SK-N-SH (cell line): ENCODE measurements around the gene MAGI3. TPM values are rescaled to one million over a fixed set of nuclear protein-coding genes. Genes with fewer than 3 reads are reported as not detected.
"Not testable (repeated sequence)": the region's sequence is repeated elsewhere in the genome, so short reads cannot be mapped to it uniquely, and the experiment has no call there.

Experiments
- CTCF ChIA-PET: fragments of 300-600, 350-600 bp; formaldehyde crosslinking; extraction: SDS; loops from one replicate; lab custom pipeline; 2021; lab: Yijun Ruan, JAX
- POLR2A ChIA-PET: fragments of 350-600 bp; sonication (Branson Sonifier 250); formaldehyde crosslinking; extraction: SDS; loops from one replicate; lab custom pipeline; 2020; ENCODE audit warnings: antibody characterized with exemption, inconsistent platforms; lab: Yijun Ruan, JAX
- DNase-seq: peaks from one replicate; pipeline ENCODE4 v3.0.0; 2012
- H2AFZ ChIP-seq: fragments of 200-600 bp; sonication (generic); 2 replicates; pipeline ENCODE4 v1.8.1; 2016; ENCODE audit warnings: antibody characterized with exemption, mild to moderate bottlenecking, low read depth
- H3F3A ChIP-seq: fragments of 200-600 bp; sonication (generic); replicated peaks from 2 replicates; pipeline ENCODE3; 2016; ENCODE audit warnings: antibody characterized with exemption, mild to moderate bottlenecking; ENCODE audit not compliant: insufficient read depth
- H3K27ac ChIP-seq, 2 experiments: fragments of 200-500 bp in 1 of 2; fragments of 200-600 bp in 1 of 2; sonication (Bioruptor generic) in 1 of 2; sonication (generic), shearing (Covaris generic) in 1 of 2; 2 replicates each; pipeline versions ENCODE4 v1.5.1 to v1.6.1; 2014 to 2016; ENCODE audit warnings: low read depth in 2 of 2, inconsistent platforms in 1 of 2, low read length in 1 of 2, mild to moderate bottlenecking in 1 of 2, mixed read lengths in 1 of 2
- H3K27me3 ChIP-seq: fragments of 200-600 bp; sonication (generic), shearing (Covaris generic); 2 replicates; pipeline ENCODE4 v1.6.1; 2016; ENCODE audit warnings: mixed run types; ENCODE audit not compliant: insufficient read depth
- H3K36me3 ChIP-seq, 2 experiments: fragments of 200-500 bp in 1 of 2; fragments of 200-600 bp in 1 of 2; sonication (Bioruptor generic) in 1 of 2; sonication (generic) in 1 of 2; replicated peaks in 1 of 2; 2 replicates each; pipeline versions ENCODE3 to v1.5.1; 2014 to 2016; ENCODE audit warnings: low read length in 1 of 2, mild to moderate bottlenecking in 1 of 2; ENCODE audit not compliant: insufficient read depth in 2 of 2, control insufficient read depth in 1 of 2
- H3K4me1 ChIP-seq, 2 experiments: fragments of 200-500 bp in 1 of 2; fragments of 200-600 bp in 1 of 2; sonication (Bioruptor generic) in 1 of 2; sonication (generic), shearing (Covaris generic) in 1 of 2; 2 replicates each; pipeline versions ENCODE4 v1.5.1 to v1.6.1; 2014 to 2016; ENCODE audit warnings: low read depth in 1 of 2, low read length in 1 of 2, mixed run types in 1 of 2; ENCODE audit not compliant: insufficient read depth in 2 of 2, control insufficient read depth in 1 of 2
- H3K4me2 ChIP-seq: fragments of 200-600 bp; sonication (generic), shearing (Covaris generic); 2 replicates; pipeline ENCODE4 v1.6.1; 2017; ENCODE audit warnings: mixed run types
- H3K4me3 ChIP-seq, 2 experiments: fragments of 200-500 bp in 1 of 2; fragments of 200-600 bp in 1 of 2; sonication (Bioruptor generic) in 1 of 2; sonication (generic), shearing (Covaris generic) in 1 of 2; 2 replicates each; pipeline versions ENCODE4 v1.5.1 to v1.8.1; 2014 to 2016; ENCODE audit warnings: low read depth in 2 of 2, inconsistent platforms in 1 of 2, low read length in 1 of 2, mild to moderate bottlenecking in 1 of 2, mixed read lengths in 1 of 2, moderate library complexity in 1 of 2
- H3K79me2 ChIP-seq: fragments of 200-600 bp; sonication (generic); 2 replicates; pipeline ENCODE4 v1.8.1; 2017; ENCODE audit warnings: mild to moderate bottlenecking; ENCODE audit not compliant: insufficient read depth
- H3K9ac ChIP-seq: fragments of 200-600 bp; sonication (generic); 2 replicates; pipeline ENCODE4 v1.6.1; 2017; ENCODE audit warnings: mixed run types
- H3K9me2 ChIP-seq: fragments of 200-600 bp; sonication (generic); 2 replicates; pipeline ENCODE4 v1.6.1; 2017; ENCODE audit warnings: mixed run types
- H3K9me3 ChIP-seq: fragments of 200-600 bp; sonication (generic); 2 replicates; pipeline ENCODE4 v1.6.1; 2017; ENCODE audit warnings: mixed run types, mild to moderate bottlenecking, moderate library complexity
- H4K20me1 ChIP-seq: fragments of 200-600 bp; sonication (generic); 2 replicates; pipeline ENCODE4 v1.6.1; 2017; ENCODE audit warnings: mild to moderate bottlenecking, mixed run types; ENCODE audit not compliant: insufficient read depth
- CHD2 ChIP-seq: fragments of 150-350 bp; IDR thresholded peaks from 2 replicates; pipeline ENCODE4 v1.6.1; 2018; ENCODE audit warnings: low read length; ENCODE audit not compliant: partially characterized antibody
- CTCF ChIP-seq: fragments of 200-600 bp; sonication (generic); IDR thresholded peaks from 2 replicates; pipeline ENCODE4 v1.6.1; 2017; ENCODE audit warnings: antibody characterized with exemption, mild to moderate bottlenecking, moderate library complexity
- ELF1 ChIP-seq: IDR thresholded peaks from 2 replicates; pipeline ENCODE4 v1.4.0; 2012
- EP300 ChIP-seq, 2 experiments: IDR thresholded peaks; 2 replicates each; pipeline versions ENCODE4 v1.4.0 to v1.6.1; 2012; ENCODE audit warnings: borderline replicate concordance in 1 of 2, low read depth in 1 of 2, low read length in 1 of 2
- FOXM1 ChIP-seq: IDR thresholded peaks from 2 replicates; pipeline ENCODE4 v1.4.0; 2012; ENCODE audit warnings: low read depth, mild to moderate bottlenecking
- GATA2 ChIP-seq: sonication (generic); formaldehyde crosslinking; IDR thresholded peaks from 2 replicates; pipeline ENCODE4 v1.5.0; 2020; ENCODE audit warnings: mild to moderate bottlenecking, missing genetic modification reagents
- IRF3 ChIP-seq: fragments of 150-350 bp; IDR thresholded peaks from 2 replicates; pipeline ENCODE4 v1.6.1; 2016; ENCODE audit warnings: mild to moderate bottlenecking, low read depth, low read length
- MEF2A ChIP-seq: IDR thresholded peaks from 2 replicates; pipeline ENCODE4 v1.4.0; 2012; ENCODE audit warnings: low read depth, borderline replicate concordance
- NFIC ChIP-seq: IDR thresholded peaks from 2 replicates; pipeline ENCODE4 v1.4.0; 2012; ENCODE audit warnings: borderline replicate concordance
- NRF1 ChIP-seq: IDR thresholded peaks from 2 replicates; pipeline ENCODE4 v1.6.1; 2012; ENCODE audit warnings: low read depth, mild to moderate bottlenecking, low read length
- RCOR1 ChIP-seq: fragments of 150-350 bp; IDR thresholded peaks from 2 replicates; pipeline ENCODE4 v1.6.1; 2017; ENCODE audit warnings: antibody characterized with exemption, low read length
- REST ChIP-seq: IDR thresholded peaks from 2 replicates; pipeline ENCODE4 v1.6.1; 2012; ENCODE audit warnings: mild to moderate bottlenecking, low read depth, low read length, moderate library complexity
- SMC3 ChIP-seq: IDR thresholded peaks from 2 replicates; pipeline ENCODE4 v1.6.1; 2012; ENCODE audit warnings: low read depth, low read length, improper control_type of control experiment
- TAF1 ChIP-seq: IDR thresholded peaks from 2 replicates; pipeline ENCODE4 v1.6.1; 2012; ENCODE audit warnings: low read depth, mild to moderate bottlenecking, low read length, moderate library complexity, borderline replicate concordance
- TCF12 ChIP-seq: IDR thresholded peaks from 2 replicates; pipeline ENCODE4 v1.4.0; 2012
- USF1 ChIP-seq: IDR thresholded peaks from 2 replicates; pipeline ENCODE4 v1.4.0; 2012; ENCODE audit warnings: low read depth, borderline replicate concordance
- USF2 ChIP-seq: fragments of 150-350 bp; IDR thresholded peaks from 2 replicates; pipeline ENCODE4 v1.6.1; 2017; ENCODE audit warnings: antibody characterized with exemption, low read length, low read depth, borderline replicate concordance
- WGBS: methylation state at CpG from one replicate; pipeline ENCODE4 v1.1.6; 2017; ENCODE audit warnings: low lambda C conversion rate; 5-methylcytosine and 5-hydroxymethylcytosine counted together
- polyA plus RNA-seq, 3 experiments: library from polyadenylated mRNA; depleted of rRNA; stranded (reverse); fragments of >200 nt; gene quantifications; 2 replicates each; pipeline ENCODE4 v1.2.3, GENCODE V29; 2012

The MAGI3 gene
- polyA plus RNA-seq, 1 of the 3 experiments (the other 2 are of a cell fraction), result 2.9 TPM

GRCh38 chr1:113409363-113409762 lies 19.0 kb downstream of the MAGI3 start:
- ChIA-PET CTCF (no interaction called here), POLR2A (no interaction called here)
- H3K9me3 ChIP-seq, result no peaks in the 10 kb centered on the region
- H3K27ac ChIP-seq, result no peak overlapping the region
- TF ChIP-seq MEF2A, result no peak
- TF ChIP-seq EP300 (IDR thresholded peaks at IDR 0.05; ENCODE audit: borderline replicate concordance in 1 of 2, low read depth in 1 of 2, low read length in 1 of 2), result no peak
- no peak for TF ChIP-seq NFIC
- TF ChIP-seq IRF3, result no peak
- no peak for TF ChIP-seq TAF1
- no peak for TF ChIP-seq USF2
- TF ChIP-seq SMC3, result no peak
- TF ChIP-seq TCF12, result no peak
- no peak for TF ChIP-seq CTCF
- no peak for TF ChIP-seq ELF1
- no peak for TF ChIP-seq GATA2 (CRISPR knock-in tag)
- TF ChIP-seq CHD2, result no peak
- TF ChIP-seq NRF1, result no peak
- no peak for TF ChIP-seq RCOR1
- TF ChIP-seq USF1, result no peak
- TF ChIP-seq FOXM1, result no peak
- TF ChIP-seq REST, result no peak
- no peak overlapping the region for H3K9ac ChIP-seq
- H3K79me2 ChIP-seq, result peaks cover 89% of the 10 kb centered on the region
- no peak overlapping the region for H2AFZ ChIP-seq
- H3K9me2 ChIP-seq, result no peaks in the 10 kb centered on the region
- H3K4me3 ChIP-seq, result no peak overlapping the region
- no peaks in the 10 kb centered on the region for H4K20me1 ChIP-seq
- DNase-seq, result no peak
- H3K4me1 ChIP-seq, result peaks cover 2 to 4% of the 10 kb centered on the region in 2 experiments; a peak in 2 of 4 replicates
- no peak overlapping the region for H3K4me2 ChIP-seq
- H3K36me3 ChIP-seq, result peaks cover 0 to 1% of the 10 kb centered on the region in 2 experiments
- peaks cover 14% of the 10 kb centered on the region for H3F3A ChIP-seq
- H3K27me3 ChIP-seq, result no peaks in the 10 kb centered on the region

GRCh38 chr1:113412020-113412419 lies 21.7 kb downstream of the MAGI3 start:
- H3K9me2 ChIP-seq, H3K27ac ChIP-seq, H3K4me3 ChIP-seq, DNase-seq, H4K20me1 ChIP-seq, POLR2A ChIA-PET, H3K36me3 ChIP-seq, H3K9ac ChIP-seq, H3K4me1 ChIP-seq, H2AFZ ChIP-seq, CTCF ChIA-PET, H3K27me3 ChIP-seq, H3K9me3 ChIP-seq, H3K4me2 ChIP-seq: not testable (repeated sequence)
- peaks cover 26% of the 10 kb centered on the region for H3F3A ChIP-seq
- H3K79me2 ChIP-seq, result peaks cover 75% of the 10 kb centered on the region
- 99% methylated on average over 4 of the region's 4 CpGs for WGBS
